KBM-7 (cell line): ENCODE measurements around the gene RPL41.
"Not testable (repeated sequence)": the region's sequence is repeated elsewhere in the genome, so short reads cannot be mapped to it uniquely, and the experiment has no call there.

Experiments
- DNase-seq: peaks from one replicate; pipeline ENCODE4 v3.0.0-alpha.2; 2015
- in situ Hi-C: fragments of 300-500 bp; cut with MboI; formaldehyde crosslinking; loops from 2 replicates; pipeline ENCODE4 v1.14.3; 2020; ENCODE audit warnings: low sequenced_read_pairs, low pct_unique_long_range_greater_than_20kb, mixed read lengths

Gene RPL41

GRCh38 chr12:56101045-56101444, 15.4 kb upstream of the RPL41 start:
- DNase-seq: no peak
- in situ Hi-C loops: no loop called here

DNA sequence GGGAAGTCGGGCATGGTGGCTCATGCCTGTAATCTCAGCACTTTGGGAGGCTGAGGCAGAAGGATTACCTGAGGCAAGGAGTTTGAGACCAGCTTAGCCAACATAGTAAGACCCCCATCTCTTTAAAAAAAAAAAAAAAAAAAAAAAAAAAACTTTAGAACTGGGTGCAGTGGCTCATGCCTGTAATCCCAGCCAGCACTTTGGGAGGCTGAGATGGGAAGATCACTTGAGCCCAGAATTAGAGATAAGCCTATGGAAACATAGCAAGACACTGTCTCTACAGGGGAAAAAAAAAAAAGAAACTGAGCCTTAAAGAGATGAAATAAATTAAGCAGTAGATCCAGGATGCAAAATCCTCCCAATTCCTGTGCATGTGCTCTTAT, 13.8 kb upstream of the RPL41 start:
- DNase-seq: no peak
- in situ Hi-C loops: no loop called here

GRCh38 chr12:56103066-56103711, 13.2 kb upstream of the RPL41 start:
- in situ Hi-C loops: no loop called here
- peak; percentile 22 for DNase-seq

GRCh38 chr12:56103823-56104108, 12.7 kb upstream of the RPL41 start:
- DNase-seq: no peak
- in situ Hi-C loops: no loop called here

DNA sequence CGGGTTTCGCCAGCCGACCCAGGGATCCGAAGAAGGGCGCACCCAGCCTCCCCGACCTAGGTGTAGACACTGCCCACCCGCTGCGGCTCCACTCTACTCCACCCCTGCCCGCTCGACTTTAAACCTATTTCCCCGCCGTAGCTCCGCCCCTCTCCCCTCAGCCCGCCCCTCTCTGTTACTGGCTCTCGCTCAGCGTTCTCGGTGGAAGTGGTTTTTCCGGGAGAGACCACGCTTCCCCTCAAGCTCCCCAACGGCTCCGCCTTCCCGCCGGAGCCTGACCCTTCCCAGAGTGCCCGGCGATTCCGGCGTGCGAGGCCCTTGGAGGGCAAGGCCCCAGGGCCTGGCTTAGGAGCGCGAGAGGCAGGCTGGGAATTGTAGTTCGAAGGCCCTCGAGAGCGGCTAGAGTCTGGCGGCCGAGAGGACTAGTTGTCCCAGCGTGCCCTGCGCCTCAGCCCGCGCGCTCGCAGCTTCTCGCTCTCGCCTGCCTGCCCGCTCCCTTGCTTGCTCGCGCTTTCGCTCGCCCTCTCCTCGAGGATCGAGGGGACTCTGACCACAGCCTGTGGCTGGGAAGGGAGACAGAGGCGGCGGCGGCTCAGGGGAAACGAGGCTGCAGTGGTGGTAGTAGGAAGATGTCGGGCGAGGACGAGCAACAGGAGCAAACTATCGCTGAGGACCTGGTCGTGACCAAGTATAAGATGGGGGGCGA, 12.2 kb upstream of the RPL41 start, which contains the start of gene PA2G4:
TSS of gene PA2G4 (plus strand) at position 451 of the 706 bp plus-strand sequence. CDS start at position 630, 179 bp downstream.
- in situ Hi-C loops: no loop called here
- peak; percentile 99 for DNase-seq

GRCh38 chr12:56104815-56105608, 11.4 kb upstream of the RPL41 start:
- in situ Hi-C loops: no loop called here
- DNase-seq: peak; percentile 58

- DNase-seq: no peak
- in situ Hi-C loops: no loop called here
Observed at GRCh38 chr12:56105609-56105902, 10.9 kb upstream of the RPL41 start.

DNA sequence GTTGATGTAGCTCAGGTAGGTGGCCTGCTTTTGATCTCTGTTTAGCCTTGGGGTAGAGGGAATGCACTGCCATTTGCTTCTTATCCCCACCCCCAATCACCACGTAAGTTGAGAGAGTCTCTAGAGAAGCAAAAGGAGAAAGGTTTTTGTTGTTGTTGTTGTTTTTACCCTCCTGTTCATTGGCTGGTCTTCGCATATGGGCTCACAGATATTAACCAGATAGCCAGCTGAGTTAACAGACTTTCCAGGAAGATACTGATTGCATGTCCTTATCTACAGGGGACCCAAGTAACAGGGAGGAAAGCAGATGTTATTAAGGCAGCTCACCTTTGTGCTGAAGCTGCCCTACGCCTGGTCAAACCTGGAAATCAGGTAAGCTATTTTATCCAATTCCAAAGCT, 9.2 kb upstream of the RPL41 start:
- no peak for DNase-seq
- in situ Hi-C loops: no loop called here

- in situ Hi-C loops: no loop called here
- DNase-seq: no peak
Observed at GRCh38 chr12:56110571-56110970, 5.9 kb upstream of the RPL41 start.

GRCh38 chr12:56114084-56114483, 2.3 kb upstream of the RPL41 start:
- in situ Hi-C loops: no loop called here
- DNase-seq: peak; percentile 20

GRCh38 chr12:56115329-56115728, 1.1 kb upstream of the RPL41 start:
- in situ Hi-C loops: no loop called here
- no peak for DNase-seq

- DNase-seq, in situ Hi-C loops: not testable (repeated sequence)
Observed at GRCh38 chr12:56117082-56117706, 761 bp downstream of the RPL41 start.

- peak; percentile 99 for DNase-seq
- in situ Hi-C loops: no loop called here
Observed at GRCh38 chr12:56117778-56118687, 1.6 kb downstream of the RPL41 start, which contains the start of gene ZC3H10. Gene ZC3H10 (plus strand): TSS chr12:56118266. CDS start chr12:56120563, 2,297 bp downstream.

- no peak for DNase-seq
- in situ Hi-C loops: no loop called here
Observed at GRCh38 chr12:56118688-56119357, 2.4 kb downstream of the RPL41 start.

DNA sequence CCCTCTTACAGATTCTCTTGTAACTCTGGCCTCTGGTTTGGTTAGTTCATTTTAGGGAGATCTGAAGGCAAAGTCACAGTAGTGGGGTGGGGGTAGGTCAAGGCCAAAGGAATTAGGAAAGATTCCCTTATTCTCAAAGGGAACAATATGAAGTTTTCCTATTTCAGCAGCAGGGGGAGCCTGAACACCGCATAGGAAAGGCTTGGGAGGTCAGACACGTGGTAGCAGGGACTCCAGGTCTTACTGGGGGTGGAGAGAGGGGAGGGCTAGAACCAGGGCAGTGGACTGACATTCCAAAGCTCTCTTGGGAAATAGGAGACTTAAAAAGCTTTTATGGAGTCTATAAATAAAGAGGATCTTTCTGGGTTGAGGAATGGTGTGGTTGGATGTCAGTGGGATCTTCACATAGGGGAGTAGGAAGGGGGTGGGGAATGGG, 2.9 kb downstream of the RPL41 start:
- DNase-seq: peak; percentile 75
- in situ Hi-C loops: no loop called here

DNA sequence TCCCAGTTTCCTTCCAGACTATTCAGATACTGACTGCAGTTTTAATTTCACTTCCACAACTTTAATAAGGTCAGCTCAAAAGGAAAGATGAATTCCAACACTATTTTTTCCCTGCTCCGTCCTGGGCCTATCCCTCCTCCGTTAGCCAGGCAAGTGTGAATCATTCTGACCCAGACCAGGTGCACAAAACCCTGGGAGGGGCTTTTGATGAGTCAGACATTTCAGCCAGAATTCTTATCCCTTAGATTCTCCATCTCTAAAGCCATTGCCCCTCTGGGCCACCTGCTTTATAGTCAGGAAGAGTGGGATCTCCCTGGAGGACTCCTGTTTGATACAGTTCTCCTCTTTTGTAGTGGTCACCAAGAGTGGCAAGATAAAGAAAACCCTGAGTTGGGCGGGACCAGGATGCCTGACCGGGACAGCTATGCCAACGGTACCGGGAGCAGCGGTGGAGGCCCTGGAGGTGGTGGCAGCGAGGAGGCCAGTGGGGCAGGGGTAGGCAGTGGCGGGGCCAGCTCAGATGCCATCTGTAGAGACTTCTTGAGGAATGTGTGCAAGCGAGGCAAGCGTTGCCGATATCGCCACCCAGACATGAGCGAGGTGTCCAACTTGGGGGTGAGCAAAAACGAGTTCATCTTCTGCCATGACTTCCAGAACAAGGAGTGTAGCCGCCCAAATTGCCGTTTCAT, 3.9 kb downstream of the RPL41 start:
- in situ Hi-C loops: no loop called here
- DNase-seq: no peak

GRCh38 chr12:56121204-56121870, 4.9 kb downstream of the RPL41 start:
- in situ Hi-C loops: no loop called here
- DNase-seq: no peak
